NCI-H2107 treated with DMSO at 0.1 percent for 48 hours (cell line): ENCODE data around the gene MYL5.
"Not testable (repeated sequence)": the region's sequence is repeated elsewhere in the genome, so short reads cannot be mapped to it uniquely, and the experiment has no call there.

Experiments
- DNase-seq: peaks from one replicate; lab custom pipeline; 2025; ENCODE audit not compliant: unreplicated experiment; lab: John Stamatoyannopoulos, UW

Gene MYL5

DNA sequence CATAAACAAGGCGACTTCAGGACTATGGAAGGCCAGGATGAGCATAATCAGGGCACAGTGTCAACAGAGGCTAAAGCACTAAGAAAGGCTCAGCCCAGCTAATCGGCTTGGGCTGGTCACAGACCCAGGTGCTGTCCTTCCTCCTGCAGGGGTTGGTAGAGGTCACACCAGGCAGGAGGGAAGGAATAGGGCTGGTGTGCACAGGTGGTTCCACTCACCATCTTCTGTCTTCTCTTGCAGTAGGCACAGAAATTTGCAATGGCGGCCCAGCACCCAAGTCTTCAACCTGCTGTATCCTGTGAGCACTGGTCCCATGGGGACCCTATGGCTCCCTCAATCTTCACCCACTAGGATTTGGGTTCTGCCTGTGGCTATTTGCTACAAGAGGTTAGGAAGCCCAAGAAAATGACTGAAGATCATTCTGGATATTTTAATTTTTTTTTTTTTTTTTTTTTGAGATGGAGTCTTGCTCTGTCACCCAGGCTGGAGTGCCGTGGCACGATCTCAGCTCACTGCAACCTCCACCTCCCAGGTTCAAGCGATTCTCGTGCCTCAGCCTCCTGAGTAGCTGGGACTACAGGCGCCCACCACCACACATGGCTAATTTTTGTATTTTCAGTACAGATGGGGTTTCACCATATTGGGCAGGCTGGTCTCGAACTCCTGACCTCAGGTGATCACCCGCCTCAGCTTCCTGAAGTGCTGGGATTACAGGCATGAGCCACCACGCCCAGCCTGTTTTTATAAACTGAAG lies 4.4 kb upstream of the MYL5 start:
- not testable (repeated sequence) for DNase-seq

DNA sequence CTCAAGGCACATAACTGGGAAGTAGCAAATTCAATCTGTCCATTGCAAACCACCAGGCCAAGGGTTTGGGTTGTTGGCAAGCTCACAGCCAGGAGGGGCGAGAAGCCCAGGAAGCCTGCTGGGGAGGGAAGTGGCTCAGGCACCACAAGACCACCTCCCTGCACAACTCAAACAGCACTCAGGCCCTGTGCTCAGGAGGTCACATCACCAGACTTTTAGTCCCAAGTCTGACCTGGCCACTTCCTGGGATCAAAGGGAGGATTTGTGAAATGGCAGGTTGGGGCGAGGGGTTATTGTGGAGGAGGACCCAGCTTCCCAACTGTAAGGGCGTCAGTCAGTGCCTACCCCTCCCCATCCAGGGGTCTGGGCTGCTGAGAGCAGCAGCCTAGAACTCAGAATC lies 2.6 kb upstream of the MYL5 start:
- no peak for DNase-seq

DNA sequence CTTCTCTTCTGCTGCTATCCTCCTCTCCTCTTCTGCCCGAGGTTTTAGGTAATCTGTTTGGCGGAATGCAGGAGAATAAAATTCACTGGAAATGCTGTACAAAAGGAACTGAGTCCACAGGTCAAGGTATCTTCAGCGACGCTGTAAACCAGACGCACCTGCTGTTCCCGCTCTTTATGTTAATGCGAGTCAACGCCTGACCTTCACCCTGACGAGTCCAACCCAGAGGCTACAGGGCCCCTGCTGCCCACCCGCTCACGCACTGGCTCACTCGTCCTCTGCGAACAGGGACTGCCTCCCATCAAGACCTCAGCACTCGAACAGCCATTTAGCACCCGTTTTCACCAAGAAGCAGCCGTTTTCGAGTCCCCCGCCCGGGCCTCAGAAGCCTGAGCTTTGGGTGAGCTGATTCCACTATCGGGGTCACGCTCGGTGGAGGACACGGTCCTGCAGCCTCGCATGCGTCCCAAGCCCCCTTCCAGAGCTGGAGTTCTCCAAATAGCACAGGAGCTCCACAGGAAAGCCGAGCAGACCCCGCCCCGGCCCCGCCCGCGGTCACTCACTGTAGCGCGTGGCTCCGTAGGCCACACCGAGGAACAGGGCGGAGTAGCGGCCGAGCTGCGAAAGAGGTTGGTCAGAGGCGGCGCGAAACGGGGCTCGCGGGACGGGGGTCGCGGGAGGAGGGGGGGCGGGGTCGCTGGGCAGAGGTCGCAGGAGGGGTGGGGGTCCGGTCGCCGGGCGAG lies 822 bp upstream of the MYL5 start:
- no peak for DNase-seq

DNA sequence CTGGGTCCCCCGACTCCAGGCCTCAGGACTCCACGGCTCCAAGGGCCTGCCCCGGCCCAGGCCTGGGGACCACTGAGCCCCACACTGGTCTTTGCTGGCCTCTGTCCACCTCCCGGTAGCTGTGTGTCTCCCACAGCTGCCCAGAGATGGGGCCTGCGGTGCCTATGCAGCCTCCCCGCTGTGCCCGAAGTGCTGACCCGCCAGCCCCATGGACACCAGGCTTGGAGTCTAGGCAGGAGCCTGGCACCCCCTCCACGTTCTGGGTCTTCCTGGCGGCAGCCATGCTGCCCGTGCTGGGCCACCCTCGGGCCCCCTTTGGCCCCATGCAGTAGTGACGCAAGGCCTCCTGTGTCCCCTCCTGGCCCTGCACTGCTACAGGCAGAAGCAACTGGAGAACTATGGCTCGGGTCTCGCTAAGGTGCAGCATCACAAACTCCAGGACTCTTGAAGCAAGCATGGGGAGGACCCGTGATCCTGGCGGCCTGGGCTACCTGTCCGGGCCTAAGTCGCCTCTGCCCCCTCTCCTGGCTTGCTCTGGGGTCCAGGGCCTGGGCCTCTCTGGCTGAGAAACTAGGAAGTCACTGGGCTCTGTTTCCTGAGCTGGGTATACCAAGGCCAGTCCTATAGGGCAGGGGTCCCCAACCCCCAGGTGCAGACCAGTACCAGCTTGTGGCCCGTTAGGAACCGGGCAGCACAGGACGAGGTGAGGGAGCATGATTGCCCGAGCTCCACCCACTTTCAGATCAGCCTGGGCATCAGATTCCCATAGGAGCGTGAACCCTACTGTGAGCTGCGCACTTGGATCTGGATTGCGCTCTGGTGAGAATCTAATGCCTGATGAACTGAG lies 917 bp downstream of the MYL5 start:
- no peak for DNase-seq

DNA sequence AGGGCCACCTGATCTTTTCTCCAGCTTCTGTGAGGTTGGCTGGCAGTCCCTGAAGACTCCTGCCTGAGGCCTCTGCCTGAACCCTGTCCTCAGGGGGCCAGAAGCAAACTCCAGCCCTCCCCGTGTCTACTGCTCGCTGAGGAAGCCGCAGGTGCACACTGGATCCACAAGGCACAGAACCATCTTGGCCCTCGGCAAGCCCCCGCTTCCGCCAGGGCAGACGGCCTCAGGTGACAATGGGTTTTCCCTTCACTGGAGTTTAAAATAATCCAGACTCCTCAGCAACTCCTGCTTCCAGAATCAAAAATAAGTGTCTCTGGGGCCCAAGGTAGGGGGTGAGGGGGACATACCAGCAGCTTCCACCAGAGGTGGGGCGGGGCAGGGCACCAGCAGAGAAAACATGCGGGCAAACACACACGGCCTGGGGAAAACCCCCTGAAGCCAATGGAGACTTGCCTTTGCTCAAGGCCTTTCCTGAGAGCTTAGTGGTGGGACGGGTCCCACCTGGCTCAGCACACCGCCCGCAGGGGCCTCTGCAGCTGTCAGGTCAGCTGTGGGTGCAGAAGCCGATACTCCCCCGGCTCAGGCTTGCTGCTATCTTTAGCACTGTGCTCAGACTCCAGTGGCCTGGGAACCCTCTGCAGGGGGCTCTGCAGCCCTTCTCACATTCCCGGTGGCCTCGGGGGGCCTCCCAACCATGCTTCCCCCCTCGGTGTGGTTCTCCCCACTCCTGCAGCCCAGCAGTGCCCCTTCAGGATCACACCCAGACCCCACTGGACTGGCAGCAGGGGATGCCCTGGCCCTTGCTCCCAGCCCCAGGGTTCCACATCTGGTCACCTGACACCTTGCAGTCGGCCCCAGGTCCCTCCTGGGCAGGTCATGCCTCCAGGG lies 1.9 kb downstream of the MYL5 start:
- DNase-seq = no peak

DNA sequence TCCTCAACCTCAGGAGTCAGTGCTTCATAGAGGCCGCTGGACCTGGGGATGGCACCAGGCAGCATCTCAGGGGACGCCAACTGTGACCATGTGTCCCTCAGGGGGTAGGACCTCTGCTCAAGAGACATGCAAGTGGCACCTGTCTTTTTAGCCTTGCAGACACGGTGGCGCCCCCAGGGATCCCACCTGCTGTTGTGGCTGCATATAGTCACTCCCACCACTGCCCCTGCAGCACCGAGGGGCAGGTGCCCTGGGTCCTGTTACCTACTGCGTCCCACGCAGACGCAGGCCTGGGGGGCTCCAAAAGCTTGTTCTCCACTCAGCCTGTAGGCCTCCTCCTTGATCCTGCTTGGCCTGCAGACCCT lies 2.5 kb downstream of the MYL5 start:
- no peak for DNase-seq

DNA sequence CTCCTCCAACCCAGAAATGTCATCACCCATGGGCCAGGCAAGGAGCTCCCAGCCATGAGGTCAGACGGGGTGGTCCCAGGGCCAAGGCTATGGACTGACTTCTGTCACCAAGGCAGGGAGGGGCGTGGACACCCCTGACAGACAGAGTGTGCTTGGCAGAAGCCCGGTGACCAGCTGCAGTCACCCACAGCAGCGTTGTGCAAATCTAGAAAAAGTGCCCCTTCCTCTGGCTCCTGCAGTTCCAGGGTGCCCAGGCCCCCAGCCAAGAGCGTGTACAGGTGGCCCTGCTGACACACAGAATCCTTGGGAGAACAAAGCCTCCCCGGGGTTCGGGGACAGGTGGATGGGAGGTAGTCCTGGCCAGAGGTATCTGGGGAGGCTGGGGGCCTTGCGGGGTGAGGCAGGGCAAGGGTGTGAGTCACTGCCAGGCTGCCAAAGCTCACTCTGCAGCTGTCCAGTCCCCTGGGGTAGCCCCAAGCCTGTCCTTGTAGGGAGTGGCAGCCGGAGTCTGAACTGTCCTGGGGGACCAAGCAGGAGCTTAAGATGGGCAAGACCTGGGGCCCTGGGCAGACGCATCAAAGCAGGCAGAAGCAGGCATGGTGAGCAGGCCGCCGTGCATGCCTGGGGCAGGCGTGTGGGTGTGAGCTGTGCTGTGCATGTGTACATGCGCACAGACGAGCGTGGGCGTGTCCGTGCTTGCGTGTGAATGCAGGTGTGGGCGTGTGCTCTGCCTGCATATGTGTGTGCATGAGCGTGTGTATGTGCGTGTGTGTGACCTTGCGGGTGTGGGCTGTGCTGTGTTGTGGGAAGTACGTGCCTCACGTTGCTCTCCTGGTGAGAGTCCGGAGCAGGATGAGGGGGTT lies 3.3 kb downstream of the MYL5 start:
- no peak for DNase-seq

DNA sequence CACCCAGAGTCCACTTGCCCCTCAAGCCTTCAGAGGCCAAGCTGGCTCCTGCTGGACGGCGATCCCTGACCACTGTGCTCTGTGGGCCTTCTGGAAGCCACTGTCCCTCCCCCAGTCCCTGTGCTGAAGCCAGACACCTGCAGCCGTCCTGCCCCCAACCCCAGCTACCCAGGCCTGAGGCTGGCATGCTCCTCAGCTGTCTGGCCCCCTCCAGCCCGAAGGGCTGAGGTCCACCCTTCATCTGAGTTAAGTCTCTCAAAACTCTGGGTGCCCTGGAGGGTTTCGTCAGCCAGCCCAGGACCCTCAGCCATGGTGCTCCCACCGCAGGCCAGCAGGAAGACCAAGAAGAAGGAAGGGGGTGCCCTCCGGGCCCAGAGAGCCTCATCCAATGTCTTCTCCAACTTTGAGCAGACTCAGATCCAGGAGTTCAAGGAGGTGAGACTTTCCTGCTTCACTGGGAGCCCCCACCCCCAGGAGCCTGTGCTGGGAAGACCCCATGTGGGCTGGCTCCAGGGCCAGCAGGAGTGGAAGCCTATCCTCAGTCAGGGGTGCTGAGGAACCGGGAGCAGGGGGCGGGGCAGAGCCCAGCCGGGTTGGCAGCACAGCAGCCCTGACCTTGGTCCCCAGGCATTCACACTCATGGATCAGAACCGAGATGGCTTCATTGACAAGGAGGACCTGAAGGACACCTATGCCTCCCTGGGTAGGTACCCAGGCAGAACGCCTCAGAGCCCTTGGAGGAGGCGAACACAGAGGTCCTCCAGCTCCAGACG lies 4.2 kb downstream of the MYL5 start:
- DNase-seq = no peak

DNA sequence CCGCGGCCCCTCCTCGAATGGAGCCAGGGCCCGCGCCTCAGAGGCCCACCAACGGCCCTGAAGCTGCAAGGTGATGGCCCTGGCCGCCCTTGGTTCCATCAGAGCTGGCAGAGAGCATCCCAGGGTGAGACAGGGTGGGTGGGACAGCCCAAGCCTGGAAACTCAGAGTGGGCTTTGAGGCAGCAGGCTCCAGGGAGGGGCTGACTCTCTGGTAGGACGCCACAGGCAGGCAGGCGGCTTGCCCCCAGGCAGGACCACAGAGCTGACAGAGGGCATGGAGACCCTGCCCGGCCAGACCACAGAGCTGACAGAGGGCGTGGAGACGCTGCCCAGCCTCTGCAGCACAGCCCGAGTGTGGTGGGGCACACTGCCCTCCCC lies 4.8 kb downstream of the MYL5 start:
- no peak for DNase-seq

DNA sequence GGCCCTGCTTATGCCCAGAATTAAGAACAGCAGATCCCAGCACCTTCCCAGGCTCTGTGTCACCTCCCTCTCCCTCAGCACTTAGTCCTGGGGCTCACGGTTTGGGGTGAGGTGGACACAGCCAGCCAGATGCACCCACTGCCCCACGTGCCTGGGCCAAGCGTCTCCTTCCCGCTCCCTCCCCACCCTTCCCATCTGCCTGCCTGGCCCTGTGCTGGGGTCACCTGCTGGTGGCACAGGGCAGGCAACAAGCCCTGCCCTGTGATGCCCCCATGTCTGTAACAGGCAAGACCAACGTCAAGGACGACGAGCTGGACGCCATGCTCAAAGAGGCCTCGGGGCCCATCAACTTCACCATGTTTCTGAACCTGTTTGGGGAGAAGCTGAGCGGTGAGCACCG lies 5.3 kb downstream of the MYL5 start:
- no peak for DNase-seq

DNA sequence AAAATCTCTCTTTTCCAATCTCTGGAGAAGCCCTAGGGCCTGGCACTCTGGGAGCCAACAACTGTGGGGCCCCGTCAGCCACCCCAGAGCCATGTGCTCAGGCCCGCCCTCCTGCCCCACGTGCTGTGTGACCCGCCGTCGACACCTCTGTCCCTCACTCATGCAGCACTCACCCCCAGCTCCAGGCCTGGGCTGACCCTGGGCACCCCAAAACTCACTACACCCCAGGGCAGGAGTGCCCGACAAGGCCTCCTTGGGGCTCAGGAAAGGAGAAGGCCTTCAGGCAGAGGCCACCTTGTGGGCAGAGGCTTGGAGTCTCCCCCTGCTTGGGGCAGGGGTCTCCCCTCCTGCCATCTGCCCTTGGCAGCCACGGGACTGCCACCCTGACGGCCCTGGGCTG lies 5.7 kb downstream of the MYL5 start:
- no peak for DNase-seq

DNA sequence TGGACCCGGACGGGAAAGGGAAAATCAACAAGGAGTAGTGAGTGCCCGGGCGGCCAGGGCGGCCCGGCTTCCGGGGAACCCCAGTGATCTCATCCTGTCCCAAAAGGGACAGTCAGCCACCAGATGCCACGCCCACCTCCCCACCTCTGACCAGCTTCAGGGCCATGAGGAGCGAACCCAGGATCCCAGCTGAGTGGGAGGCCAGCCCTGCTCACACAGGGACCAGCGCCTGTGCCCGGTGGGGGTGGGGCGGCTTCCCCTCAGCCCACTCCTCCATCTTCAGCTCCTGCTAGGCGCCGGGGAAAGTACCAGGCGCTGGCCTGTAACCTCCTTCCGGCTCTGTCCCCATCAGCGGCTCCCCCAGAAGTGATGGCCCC lies 6.2 kb downstream of the MYL5 start:
- DNase-seq = no peak

DNA sequence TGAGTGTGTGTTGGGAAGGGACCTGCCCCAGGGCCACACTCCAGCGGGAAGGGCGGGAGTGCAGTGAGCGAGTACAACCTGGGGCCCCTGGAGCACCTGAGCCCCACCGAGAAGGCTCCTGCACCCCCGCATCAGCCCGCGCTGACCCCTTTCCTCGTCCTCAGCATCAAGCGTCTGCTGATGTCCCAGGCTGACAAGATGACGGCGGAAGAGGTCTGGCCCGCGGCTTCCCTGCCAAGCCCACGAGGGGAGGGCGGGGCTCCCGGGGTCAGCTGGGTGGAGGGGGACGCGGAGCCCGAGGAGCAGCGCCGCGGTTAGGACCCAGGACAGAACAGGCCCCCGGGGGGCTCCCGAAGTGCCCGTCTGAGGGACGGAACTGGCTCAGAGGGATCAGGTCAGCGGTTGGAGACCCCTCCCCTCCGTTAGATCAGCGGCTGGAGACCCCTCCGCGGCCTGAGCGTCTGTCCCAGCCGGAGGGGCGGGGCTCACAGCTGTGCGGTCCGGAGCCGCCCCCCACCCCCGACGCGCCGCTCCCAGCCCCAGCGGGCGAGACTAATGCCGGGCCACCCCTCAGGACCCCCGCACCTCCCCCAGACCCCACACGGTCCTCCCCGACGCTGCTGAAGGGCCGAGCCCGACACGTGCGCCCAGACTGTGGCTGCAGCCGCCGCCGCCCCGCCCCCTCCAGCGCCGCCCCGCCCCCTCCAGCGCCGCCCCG lies 6.7 kb downstream of the MYL5 start:
- DNase-seq = no peak

DNA sequence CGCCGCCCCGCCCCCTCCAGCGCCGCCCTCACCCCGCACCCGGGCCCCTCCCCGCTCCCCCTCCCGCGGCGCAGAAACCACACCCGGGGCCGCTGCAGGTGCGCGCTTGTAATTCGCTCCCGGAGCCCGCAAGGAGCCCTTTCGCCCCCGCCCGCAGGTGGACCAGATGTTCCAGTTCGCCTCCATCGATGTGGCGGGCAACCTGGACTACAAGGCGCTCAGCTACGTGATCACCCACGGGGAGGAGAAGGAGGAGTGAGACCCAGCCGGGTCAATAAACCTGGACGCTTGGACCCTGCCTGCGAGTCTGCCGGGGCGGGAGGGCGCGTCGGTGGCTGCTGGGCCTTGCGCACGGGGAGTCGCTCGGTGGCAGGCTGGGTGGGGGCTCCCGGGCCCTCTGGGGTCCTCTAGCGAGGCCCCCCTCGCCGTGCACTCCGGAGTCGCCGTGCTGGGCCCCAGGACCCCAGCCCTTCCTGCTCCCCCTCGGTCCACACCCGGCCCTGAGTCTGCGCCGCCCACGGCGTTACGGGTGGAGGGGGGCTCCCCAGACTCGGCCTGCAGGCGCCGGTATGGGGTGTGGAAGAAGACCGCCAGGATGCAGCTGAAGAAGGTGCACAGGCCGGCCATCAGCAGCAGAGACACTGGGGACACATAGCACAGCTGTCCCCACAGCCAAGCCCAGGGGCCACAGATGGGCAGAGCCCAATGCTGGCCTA lies 7.6 kb downstream of the MYL5 start:
- DNase-seq = no peak

DNA sequence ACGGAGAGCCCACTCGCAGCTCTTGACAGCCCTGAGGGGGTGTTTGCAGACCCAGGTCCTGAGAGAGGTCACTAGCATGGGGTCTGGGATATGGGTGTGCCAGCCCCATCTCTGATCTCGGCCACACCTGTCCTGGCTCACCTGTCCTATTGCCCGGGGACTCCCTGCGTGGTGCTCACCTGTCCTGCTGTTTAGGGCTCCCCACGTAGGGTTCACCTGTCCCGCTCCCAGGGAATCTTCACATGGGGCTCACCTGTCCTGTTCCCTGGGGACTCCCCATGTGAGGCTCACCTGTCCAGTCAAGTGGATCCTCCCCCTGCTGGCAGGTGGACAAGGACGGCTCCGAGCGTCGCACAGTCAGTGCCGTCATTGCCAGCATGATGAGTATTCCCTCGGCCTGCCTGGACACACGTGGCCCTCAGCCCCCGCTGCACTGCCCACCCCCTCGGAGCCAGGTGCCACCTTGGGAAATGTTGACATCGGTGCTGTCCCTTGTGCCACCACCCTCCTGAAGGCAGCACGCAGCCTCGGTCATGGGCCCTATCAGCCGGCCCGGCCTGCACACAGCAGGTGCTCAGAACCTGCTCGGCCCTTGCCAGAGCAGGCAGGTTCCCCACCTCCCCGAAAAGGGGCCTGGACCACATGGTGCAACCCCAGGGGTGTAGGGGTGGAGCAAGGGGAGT lies 8.3 kb downstream of the MYL5 start:
- no peak for DNase-seq

DNA sequence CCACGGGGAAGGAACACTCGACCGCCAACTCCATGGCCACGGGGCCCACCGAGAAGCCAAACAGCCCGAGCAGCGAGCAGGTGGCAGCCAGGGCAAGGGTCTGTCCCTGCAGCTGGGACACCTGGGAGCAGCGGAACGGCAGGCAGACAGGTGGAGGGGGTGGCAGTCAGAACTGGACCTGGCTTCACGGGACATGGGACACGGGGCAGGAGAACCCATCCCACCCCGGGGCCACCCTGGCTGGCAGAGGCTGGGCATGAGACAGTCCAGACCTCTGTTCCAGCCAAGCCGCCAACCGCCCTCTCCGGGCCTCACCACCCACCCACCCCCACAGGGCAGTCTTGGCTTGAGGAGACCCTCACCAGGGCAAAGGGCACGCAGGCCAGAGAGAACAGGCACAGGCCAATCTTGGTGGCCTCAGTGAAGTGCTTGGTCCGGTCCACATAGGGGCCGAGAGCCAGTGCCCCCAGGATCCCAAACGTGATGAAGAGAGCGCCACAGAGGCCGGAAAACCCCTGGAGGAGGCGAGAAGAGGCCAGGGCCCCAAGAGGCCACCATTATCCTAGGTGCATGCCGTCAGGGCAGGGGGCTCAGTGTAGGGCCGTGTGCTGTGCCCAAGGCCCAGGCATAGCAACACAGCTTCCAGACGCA lies 9.0 kb downstream of the MYL5 start:
- no peak for DNase-seq
